ENCODE measurements around the gene SRP9. TPM values are rescaled to one million over a fixed set of nuclear protein-coding genes. Genes with fewer than 3 reads are reported as not detected.

The SRP9 gene
- total RNA-seq, 1 donor from 2014 or later: 120 TPM

GRCh38 chr1:225767634-225768540 lies 9.7 kb upstream of the SRP9 start:
- no peaks in the 10 kb centered on the region for H3K9me3 ChIP-seq
- no peaks in the 10 kb centered on the region for H3K27me3 ChIP-seq
- TF ChIP-seq, protein P1, sequence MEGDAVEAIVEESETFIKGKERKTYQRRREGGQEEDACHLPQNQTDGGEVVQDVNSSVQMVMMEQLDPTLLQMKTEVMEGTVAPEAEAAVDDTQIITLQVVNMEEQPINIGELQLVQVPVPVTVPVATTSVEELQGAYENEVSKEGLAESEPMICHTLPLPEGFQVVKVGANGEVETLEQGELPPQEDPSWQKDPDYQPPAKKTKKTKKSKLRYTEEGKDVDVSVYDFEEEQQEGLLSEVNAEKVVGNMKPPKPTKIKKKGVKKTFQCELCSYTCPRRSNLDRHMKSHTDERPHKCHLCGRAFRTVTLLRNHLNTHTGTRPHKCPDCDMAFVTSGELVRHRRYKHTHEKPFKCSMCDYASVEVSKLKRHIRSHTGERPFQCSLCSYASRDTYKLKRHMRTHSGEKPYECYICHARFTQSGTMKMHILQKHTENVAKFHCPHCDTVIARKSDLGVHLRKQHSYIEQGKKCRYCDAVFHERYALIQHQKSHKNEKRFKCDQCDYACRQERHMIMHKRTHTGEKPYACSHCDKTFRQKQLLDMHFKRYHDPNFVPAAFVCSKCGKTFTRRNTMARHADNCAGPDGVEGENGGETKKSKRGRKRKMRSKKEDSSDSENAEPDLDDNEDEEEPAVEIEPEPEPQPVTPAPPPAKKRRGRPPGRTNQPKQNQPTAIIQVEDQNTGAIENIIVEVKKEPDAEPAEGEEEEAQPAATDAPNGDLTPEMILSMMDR (IDR thresholded peaks at IDR 0.05): no peak
- TF ChIP-seq POLR2AphosphoS5 (IDR thresholded peaks at IDR 0.05; ENCODE audit: insufficient read depth in 1 of 2, low read depth in 1 of 2): peak in 1 of 2 donors; percentile 60
- no peak for TF ChIP-seq POLR2A (IDR thresholded peaks at IDR 0.05)
- intact Hi-C loops (cut with DNase I): loop anchor here (5.0 kb wide), 2 partner anchors 116 to 221 kb away; partner anchors contain the start of gene ENAH
- no peaks in the 10 kb centered on the region for H3K36me3 ChIP-seq
- peaks cover 68% of the 10 kb centered on the region for H3K4me1 ChIP-seq
- no peak for DNase-seq (ENCODE audit: extremely low spot score in 2 of 2)
- H3K4me3 ChIP-seq: no peak overlapping the region
- H3K27ac ChIP-seq: peak overlapping the region; percentile 68

DNA sequence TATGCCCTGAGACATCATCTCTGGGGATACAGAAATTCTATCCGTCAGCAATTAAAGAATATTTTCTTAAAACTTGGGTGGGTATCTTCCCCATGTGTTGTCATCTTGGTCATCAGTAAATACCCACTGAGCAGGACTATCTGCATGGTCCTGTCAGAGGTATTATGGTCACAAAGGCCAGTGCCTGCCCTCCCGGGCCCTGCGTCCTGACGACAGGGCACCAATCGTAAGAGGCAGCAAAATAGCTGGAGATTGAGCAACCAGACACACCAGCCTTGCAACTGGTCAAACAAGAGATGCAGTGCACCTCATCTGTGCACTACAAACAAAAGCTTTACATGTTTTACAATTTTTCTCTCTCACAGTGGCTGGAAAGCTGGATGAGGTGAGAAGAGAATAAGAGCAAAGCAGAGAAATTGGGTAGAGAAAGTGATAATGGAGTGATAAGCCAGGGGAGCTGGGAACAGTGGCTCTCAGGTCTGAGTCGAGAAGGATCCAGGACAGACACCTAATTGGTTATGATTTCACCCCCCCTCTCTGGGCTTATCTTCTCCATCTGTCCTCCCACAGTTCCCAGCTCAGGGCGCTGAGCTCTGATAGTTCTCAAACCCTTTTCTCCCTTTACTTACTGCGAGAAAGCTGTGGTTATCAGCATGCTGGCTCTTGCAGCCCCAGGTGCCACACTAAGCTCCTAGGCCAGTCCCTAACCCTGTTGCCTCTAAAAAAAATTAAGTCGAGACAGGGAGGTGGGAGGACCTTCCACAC lies 8.8 kb upstream of the SRP9 start:
- H3K36me3 ChIP-seq: no peaks in the 10 kb centered on the region
- intact Hi-C loops (cut with DNase I): loop anchor here (5.0 kb wide), 2 partner anchors 117 to 222 kb away; partner anchors contain the start of gene ENAH
- H3K4me1 ChIP-seq: peaks cover 61% of the 10 kb centered on the region
- no peak for TF ChIP-seq POLR2AphosphoS5 (IDR thresholded peaks at IDR 0.05; ENCODE audit: insufficient read depth in 1 of 2, low read depth in 1 of 2)
- no peak for TF ChIP-seq POLR2A (IDR thresholded peaks at IDR 0.05)
- TF ChIP-seq, protein P1 (IDR thresholded peaks at IDR 0.05): no peak
- H3K4me3 ChIP-seq: no peak overlapping the region
- DNase-seq (ENCODE audit: extremely low spot score in 2 of 2): no peak
- peak overlapping the region; percentile 68 for H3K27ac ChIP-seq
- no peaks in the 10 kb centered on the region for H3K9me3 ChIP-seq
- H3K27me3 ChIP-seq: no peaks in the 10 kb centered on the region

- Histone ChIP-seq H3K4me1 (peaks cover 53% of the 10 kb centered on the region), H3K4me3 (no peak overlapping the region), H3K9me3 (no peaks in the 10 kb centered on the region), H3K27ac (no peak overlapping the region), H3K27me3 (no peaks in the 10 kb centered on the region), H3K36me3 (no peaks in the 10 kb centered on the region)
- no peak for DNase-seq (ENCODE audit: extremely low spot score in 2 of 2)
- intact Hi-C loops (cut with DNase I): loop anchor here (2.0 to 10.0 kb wide), 5 partner anchors 115 to 295 kb away; partner anchors contain the start of genes ENAH, LEFTY1 and TMEM63A
- TF ChIP-seq POLR2A (IDR thresholded peaks at IDR 0.05) (no peak), POLR2AphosphoS5 (IDR thresholded peaks at IDR 0.05; ENCODE audit: insufficient read depth in 1 of 2, low read depth in 1 of 2) (no peak)
- TF ChIP-seq, protein P1 (IDR thresholded peaks at IDR 0.05): no peak
Observed at GRCh38 chr1:225769687-225770086, 7.9 kb upstream of the SRP9 start.

- no peak overlapping the region for H3K27ac ChIP-seq
- peaks cover 52% of the 10 kb centered on the region for H3K4me1 ChIP-seq
Observed at GRCh38 chr1:225770561-225771248, 6.9 kb upstream of the SRP9 start.

More at GRCh38 chr1:225770561-225771248, 6.9 kb upstream of the SRP9 start:
- TF ChIP-seq, protein P1 (IDR thresholded peaks at IDR 0.05): no peak
- TF ChIP-seq POLR2A (IDR thresholded peaks at IDR 0.05): no peak
- TF ChIP-seq POLR2AphosphoS5 (IDR thresholded peaks at IDR 0.05; ENCODE audit: insufficient read depth in 1 of 2, low read depth in 1 of 2): no peak
- H3K9me3 ChIP-seq: no peaks in the 10 kb centered on the region
- no peak overlapping the region for H3K4me3 ChIP-seq
- DNase-seq (ENCODE audit: extremely low spot score in 2 of 2): no peak
- intact Hi-C loops (cut with DNase I): loop anchor here (2.0 to 10.0 kb wide), 3 partner anchors 114 to 296 kb away; partner anchors contain the start of genes LEFTY1 and TMEM63A
- H3K27me3 ChIP-seq: no peaks in the 10 kb centered on the region
- H3K36me3 ChIP-seq: no peaks in the 10 kb centered on the region
